Chondrocyte (in vitro differentiated cells): ENCODE data around the gene GPR85. TPM values are rescaled to one million over a fixed set of nuclear protein-coding genes. Genes with fewer than 3 reads are reported as not detected.
A peak's percentile ranks its signal among the peaks of the same experiment; 100 is the strongest.

Experiments
- DNase-seq: peaks from one replicate; pipeline ENCODE4 v3.0.0; 2021; ENCODE audit warnings: mixed read lengths, low spot score
- H3K27ac Mint-ChIP-seq: one replicate; pipeline ENCODE4 v1.8.0; 2021; ENCODE audit warnings: mild to moderate bottlenecking, moderate library complexity, mixed read lengths; ENCODE audit not compliant: unreplicated experiment
- H3K27me3 Mint-ChIP-seq: 2 replicates; pipeline ENCODE4 v1.8.0; 2021; ENCODE audit warnings: low read depth, mixed read lengths
- H3K36me3 Mint-ChIP-seq: 2 replicates; pipeline ENCODE4 v1.8.0; 2021; ENCODE audit warnings: low read depth, mixed read lengths
- H3K4me1 Mint-ChIP-seq: 2 replicates; pipeline ENCODE4 v1.8.0; 2021; ENCODE audit warnings: low read depth, mild to moderate bottlenecking, mixed read lengths
- H3K4me3 Mint-ChIP-seq: one replicate; pipeline ENCODE4 v1.8.0; 2021; ENCODE audit warnings: mild to moderate bottlenecking, moderate library complexity, mixed read lengths; ENCODE audit not compliant: unreplicated experiment
- H3K9me3 Mint-ChIP-seq: 2 replicates; pipeline ENCODE4 v1.8.0; 2021; ENCODE audit warnings: low read depth, mixed read lengths
- CTCF ChIP-seq: fragments of 200-600 bp; sonication (generic); IDR thresholded peaks from 2 replicates; pipeline ENCODE4 v1.5.0; 2021; ENCODE audit warnings: antibody characterized with exemption, mild to moderate bottlenecking, moderate library complexity
- total RNA-seq: library from RNA; stranded (reverse); gene quantifications from 3 replicates; pipeline ENCODE4 v1.2.1, GENCODE V29; 2021

GPR85 gene
- total RNA-seq, 1 donor from 2014 or later: 0.40 TPM

- H3K27me3 Mint-ChIP-seq: peaks cover 38% of the 10 kb centered on the region
- peaks cover under 1% of the 10 kb centered on the region for H3K9me3 Mint-ChIP-seq
- H3K4me3 Mint-ChIP-seq: no peak overlapping the region
- H3K4me1 Mint-ChIP-seq: no peaks in the 10 kb centered on the region
- no peaks in the 10 kb centered on the region for H3K36me3 Mint-ChIP-seq
- no peak for TF ChIP-seq CTCF
- DNase-seq: no peak
- no peak overlapping the region for H3K27ac Mint-ChIP-seq
Measured at GRCh38 chr7:113094517-113095249, 8.1 kb upstream of the GPR85 start.

GRCh38 chr7:113093561-113093960, 6.9 kb upstream of the GPR85 start:
- Mint-ChIP-seq H3K36me3 (no peaks in the 10 kb centered on the region), H3K4me3 (no peak overlapping the region), H3K4me1 (no peaks in the 10 kb centered on the region), H3K9me3 (peaks cover 2% of the 10 kb centered on the region), H3K27me3 (peaks cover 38% of the 10 kb centered on the region), H3K27ac (no peak overlapping the region)
- DNase-seq: no peak
- no peak for TF ChIP-seq CTCF

DNA sequence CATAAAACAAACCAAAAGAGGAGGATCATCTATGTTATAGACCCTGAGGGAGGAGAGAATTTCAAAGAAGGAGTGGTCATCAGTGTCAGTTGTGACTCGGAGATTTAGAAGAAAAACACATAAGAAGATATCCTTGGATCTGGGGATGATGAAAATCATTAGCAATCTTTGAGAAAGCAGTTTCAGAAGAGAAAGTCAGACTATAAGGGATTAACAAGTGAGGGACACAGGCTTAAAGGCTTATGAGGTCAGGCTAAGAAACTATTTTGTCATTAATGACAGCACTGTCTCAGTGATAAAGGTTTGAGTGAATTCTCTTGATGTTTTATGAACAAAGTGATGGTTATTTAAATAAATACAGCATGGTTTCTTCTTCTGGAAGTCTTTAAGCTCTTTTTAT, 6.1 kb upstream of the GPR85 start:
- Mint-ChIP-seq H3K27me3 (peaks cover 40% of the 10 kb centered on the region), H3K4me3 (no peak overlapping the region), H3K36me3 (no peaks in the 10 kb centered on the region), H3K9me3 (peaks cover 2% of the 10 kb centered on the region), H3K4me1 (no peaks in the 10 kb centered on the region), H3K27ac (no peak overlapping the region)
- TF ChIP-seq CTCF: no peak
- no peak for DNase-seq

GRCh38 chr7:113087071-113087998, 708 bp upstream of the GPR85 start:
- DNase-seq: no peak
- Mint-ChIP-seq H3K27ac (peak overlapping the region; percentile 87), H3K9me3 (peaks cover 2% of the 10 kb centered on the region), H3K27me3 (peaks cover 27% of the 10 kb centered on the region), H3K4me3 (peak overlapping the region; percentile 78), H3K4me1 (peaks cover 12% of the 10 kb centered on the region), H3K36me3 (no peaks in the 10 kb centered on the region)
- no peak for TF ChIP-seq CTCF

DNA sequence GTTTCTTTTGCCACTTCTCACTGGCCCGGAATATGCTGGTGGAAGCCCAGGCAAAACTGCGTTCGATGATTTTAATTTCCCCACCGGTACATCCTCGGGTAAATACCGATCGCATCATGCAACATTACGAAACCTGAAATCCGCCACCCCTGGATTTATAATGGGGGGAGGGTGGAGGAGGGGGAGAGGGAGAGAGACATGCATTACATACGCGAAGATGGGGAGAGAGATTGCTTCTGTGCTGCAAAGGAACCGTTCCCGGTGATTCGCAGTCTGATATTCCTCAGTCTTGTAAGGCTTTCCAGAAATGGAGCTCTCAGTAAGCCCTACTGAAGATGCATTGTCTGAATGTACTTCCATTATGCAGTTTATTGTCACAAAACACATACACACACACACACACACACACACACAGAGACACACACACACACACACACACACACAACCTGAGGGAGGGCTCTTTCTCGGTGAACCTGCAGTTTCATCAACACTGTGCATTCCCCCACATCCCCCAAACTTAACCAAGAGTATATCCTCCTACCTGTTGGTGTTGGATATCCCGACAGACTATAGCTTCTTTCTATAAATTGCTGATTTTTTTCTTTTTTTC, 741 bp downstream of the GPR85 start:
- peak overlapping the region; percentile 25 for H3K4me3 Mint-ChIP-seq
- peaks cover 2% of the 10 kb centered on the region for H3K9me3 Mint-ChIP-seq
- no peak for DNase-seq
- peaks cover 12% of the 10 kb centered on the region for H3K4me1 Mint-ChIP-seq
- no peak overlapping the region for H3K27ac Mint-ChIP-seq
- peaks cover 22% of the 10 kb centered on the region for H3K27me3 Mint-ChIP-seq
- TF ChIP-seq CTCF: no peak
- H3K36me3 Mint-ChIP-seq: no peaks in the 10 kb centered on the region
